DOHH2 (cell line): Measurements from ENCODE around the gene RPH3AL.

Source experiments
- CTCF ChIP-seq: fragments of 200-600 bp; sonication (generic); IDR thresholded peaks from one replicate; pipeline ENCODE4 v1.5.1; 2014; ENCODE audit warnings: antibody characterized with exemption, mild to moderate bottlenecking, low read depth, low read length; ENCODE audit not compliant: poor library complexity, severe bottlenecking
- EZH2phosphoT487 ChIP-seq: fragments of 200-600 bp; sonication (generic); IDR thresholded peaks from 2 replicates; pipeline ENCODE4 v1.6.1; 2017; ENCODE audit warnings: borderline replicate concordance, mild to moderate bottlenecking, antibody characterized with exemption, low read length, moderate library complexity, mixed read lengths

DNA sequence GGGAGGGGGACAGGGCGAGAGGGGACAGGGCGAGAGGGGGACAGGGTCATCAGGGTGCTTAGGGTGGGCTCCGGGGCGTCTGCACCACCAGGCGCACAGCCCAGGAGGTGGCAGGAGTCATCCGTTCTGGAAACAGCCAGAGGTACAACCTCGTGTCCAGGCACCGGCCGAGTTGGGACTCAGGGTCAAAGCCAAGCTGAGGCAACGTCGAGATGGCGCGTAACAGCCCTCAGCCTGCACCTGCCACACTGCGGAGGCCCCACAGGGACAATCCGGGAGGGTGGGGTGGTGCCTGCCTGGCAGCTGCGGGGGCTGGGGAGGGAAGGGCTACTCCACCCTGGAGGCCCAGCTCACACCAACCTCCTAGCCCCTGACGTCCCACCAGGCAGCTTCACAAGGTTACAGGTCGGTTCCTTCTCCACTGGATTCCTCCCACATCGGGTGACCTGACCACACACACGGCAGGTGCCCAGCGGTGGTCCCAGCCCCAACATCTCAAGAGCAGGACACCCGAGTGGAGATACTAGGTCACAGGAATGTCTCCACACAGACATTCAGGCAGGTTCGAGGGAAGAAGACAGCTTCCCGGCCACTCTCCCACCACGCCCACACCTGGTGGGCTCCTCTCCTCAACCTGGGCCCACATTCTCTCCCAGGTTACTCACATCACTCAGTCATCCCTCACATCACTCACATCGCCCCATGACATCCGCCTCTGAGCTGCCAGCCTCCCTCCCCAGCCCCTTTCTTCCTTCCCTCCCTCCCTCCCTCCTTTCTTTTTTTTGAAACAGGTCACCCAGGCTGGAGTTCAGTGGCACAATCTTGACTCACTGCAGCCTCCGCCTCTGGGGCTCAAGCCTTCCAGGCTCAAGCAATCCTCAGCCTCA lies 47.3 kb downstream of the RPH3AL start:
- TF ChIP-seq CTCF, result no peak
- TF ChIP-seq EZH2phosphoT487, result no peak
